ENCODE measurements around the gene NFASC.

Gene NFASC

DNA sequence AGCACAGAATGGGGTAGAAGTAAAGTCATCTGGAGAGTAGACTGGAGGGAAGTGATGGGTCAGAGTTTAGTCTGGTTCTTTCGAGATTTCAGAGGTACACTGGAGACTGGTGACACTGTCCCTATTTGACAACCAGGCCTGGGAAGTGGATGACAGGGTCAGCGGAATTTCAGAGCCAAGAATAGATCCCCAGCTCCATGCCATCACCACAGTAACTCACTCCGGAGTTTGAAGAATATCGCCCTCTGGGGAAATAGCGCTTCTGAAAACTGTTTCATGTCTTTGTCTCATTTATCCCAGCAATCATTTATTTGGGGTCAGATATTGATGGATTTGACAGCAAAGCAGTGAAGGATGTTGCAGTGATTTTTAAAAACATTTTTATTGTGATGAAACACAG is 7.6 kb upstream of the NFASC start:
- no peak for DNase-seq

GRCh38 chr1:204863730-204864129 is 6.9 kb upstream of the NFASC start:
- DNase-seq = no peak

DNA sequence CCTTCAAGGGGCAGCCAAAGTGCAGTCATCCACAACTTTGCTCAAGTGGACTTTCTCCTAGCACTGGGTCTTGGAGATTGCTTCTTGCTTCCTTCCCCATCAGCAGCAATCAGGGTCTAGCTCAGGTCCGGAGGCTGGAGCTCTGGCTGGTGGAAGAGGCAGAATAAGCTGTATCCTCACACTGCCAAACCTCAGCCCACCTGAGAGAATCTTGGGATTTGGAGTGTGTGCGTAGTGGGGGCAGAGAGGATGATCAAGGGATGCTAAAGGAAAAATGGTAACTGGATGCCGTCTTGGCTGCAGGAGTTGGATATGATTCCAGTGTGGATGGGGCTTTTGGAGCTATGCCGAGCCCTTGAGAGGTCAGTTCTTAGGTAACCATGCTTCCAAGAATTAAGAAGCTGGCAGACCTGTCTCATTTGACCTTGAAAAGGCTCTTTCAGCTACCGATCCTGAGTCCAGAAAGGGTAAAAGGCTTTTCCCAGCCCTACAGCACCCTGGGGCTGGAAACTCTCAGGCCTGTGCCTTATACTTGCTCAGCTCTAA is 4.5 kb upstream of the NFASC start:
- no peak for DNase-seq

DNA sequence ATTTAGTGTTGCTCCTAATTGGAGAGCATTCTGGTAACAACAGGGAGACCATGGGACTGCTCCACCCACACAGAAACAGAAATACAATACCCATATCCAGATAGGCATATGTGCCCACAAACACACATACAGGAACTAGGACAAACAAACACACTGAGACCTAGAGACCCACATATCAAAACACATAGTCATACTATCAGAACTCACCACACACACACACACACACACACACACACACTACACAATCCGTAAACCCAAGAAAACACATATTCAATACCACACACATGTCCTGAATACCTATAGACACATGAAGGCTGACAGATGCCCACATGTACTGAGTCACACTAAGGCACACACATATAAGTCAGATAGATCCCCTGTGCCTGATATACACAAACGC is 3.5 kb upstream of the NFASC start:
- DNase-seq = no peak

GRCh38 chr1:204867666-204868339 is 2.9 kb upstream of the NFASC start:
- DNase-seq = no peak

- no peak for DNase-seq
Observed at GRCh38 chr1:204868340-204868700, 2.3 kb upstream of the NFASC start.

GRCh38 chr1:204869097-204869496 is 1.6 kb upstream of the NFASC start:
- DNase-seq = no peak

DNA sequence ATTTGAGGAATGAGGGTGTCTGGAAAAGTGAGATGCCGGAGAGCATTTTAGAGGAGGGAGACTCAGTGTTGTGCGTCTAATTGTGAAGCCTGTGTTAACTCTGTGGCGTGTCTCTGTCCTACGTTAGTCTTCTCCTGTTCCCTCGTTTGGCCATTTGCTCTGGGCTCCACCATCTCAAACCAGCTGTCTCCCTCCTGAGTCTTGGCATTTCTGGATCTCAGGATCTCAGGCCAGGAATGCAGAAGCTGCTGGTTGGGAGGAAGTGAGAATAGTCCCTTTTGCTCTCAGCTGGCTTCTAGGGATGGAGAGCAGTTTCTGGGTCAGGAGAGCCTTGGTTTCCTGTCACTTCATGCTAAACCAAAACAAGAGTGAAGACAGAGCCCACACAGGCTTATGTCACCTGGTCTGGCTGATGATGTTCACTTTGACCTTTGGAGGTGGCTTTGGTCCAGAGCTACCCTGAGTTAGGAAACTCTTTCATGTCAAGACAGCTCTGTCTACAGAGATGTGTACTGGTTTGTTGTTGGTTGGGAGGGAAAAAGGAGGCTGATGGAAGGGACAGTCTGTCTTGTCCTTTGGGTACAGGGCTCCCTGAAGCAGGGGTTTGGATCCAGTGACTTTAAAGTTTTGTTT is 859 bp downstream of the NFASC start:
- DNase-seq = no peak

DNA sequence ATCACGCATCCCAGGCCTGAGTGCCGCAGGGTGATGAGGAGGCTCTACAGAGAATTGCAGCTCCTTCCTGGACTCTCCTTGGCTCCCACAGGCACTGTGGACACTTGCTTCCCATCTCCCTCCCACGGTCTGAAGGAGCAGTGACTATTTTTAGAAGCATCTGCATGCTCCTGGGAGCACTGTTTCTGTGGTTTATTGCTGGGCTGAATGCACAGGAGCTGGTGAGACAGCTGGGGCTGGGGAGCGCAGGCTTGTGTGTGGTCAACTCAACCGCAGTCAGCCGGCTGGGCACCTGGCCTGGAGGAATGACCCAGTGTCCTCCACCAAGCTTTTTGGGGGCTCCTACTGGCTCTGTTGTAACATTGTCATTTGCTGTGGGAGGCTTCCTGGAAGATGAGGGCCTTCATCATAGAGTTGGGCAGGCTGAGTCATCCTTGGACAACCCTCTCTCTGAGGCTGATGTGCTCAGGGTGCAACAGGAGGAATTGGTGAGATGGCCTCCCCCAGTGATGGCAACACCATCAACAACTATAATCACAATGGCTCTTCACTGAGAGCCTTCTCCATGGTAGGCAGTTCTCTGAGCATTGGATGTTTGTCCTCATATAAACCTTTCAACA is 1.7 kb downstream of the NFASC start:
- no peak for DNase-seq

DNA sequence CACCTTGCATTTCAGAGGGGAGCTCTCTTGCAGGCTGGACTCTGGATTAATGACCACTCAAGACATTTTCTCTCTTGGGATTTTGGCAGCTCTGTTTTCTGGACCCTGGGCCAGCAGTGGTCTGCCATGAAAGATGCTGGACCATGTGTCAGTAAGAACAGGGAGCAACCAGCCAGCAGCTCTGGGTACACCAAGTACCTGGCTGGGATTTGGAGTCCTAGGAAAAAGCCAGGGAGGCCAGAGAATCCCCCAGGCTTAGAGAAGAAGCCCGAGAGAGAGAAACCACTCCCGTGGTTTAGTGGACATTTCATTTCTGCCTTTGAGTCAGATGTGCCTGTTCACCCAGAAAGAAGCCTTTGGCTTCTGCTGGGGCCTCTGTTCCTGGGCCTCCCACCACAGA is 2.5 kb downstream of the NFASC start:
- DNase-seq = no peak

DNA sequence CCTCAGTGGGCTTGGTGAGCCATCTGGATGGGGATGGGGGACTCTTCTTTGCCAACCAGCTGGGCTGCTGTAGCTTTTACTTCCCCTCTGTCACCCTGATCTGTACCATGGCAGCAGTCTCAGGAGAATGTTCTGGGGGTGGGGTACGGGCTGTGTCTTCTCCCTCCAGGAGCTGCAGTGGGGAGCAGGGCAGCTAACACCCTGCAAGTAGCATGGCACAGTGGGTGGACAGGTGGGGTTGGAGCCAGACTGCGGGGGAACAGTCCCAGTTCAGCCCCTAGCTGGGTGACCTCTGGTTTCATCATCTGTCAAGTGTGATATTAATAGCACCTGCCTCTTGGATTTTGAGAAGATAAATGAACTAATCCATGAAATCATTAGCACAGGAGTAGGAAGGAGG is 3.1 kb downstream of the NFASC start:
- DNase-seq = no peak

- DNase-seq = no peak
Observed at GRCh38 chr1:204874274-204874673, 3.6 kb downstream of the NFASC start.

DNA sequence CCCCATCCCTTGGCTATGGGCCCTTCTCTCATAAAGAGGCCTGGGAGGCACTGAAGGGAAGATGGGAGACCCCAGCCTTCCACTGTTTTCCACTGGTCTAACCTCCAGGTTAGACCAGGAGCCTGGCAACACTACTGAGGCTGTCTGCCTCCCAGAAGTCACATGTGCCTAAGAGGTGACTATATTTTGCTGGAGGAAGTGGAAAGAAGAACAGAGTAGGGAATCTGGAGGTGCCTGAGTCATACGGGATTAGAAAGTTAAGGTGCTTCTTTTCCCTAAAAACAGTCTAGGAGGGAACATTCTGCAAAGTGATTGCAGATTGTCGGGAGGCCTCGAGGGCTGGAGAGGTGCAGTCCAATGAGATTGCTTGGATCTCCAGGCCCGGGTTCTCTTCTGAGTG is 4.6 kb downstream of the NFASC start:
- no peak for DNase-seq

- DNase-seq = no peak
Observed at GRCh38 chr1:204878621-204879234, 8.1 kb downstream of the NFASC start.

DNA sequence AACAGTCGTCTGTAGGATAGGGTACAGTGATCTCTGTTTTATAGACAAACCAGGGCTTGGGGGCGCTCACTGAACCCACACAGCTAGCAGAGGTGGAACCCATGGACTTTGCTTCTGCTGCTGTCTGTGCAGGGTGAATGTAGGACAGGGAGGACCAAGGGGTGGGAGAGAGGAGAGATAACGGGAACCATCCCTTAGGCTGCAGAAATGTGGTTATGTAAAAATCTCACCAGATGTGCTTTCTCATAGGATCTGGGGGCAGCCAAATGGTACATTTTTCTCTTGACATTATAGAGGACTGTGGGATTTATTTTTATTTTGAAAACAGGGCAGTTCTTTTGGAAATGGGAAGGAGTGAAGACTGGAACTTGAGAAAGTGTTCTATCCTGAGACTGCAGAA is 8.7 kb downstream of the NFASC start:
- DNase-seq = no peak

DNA sequence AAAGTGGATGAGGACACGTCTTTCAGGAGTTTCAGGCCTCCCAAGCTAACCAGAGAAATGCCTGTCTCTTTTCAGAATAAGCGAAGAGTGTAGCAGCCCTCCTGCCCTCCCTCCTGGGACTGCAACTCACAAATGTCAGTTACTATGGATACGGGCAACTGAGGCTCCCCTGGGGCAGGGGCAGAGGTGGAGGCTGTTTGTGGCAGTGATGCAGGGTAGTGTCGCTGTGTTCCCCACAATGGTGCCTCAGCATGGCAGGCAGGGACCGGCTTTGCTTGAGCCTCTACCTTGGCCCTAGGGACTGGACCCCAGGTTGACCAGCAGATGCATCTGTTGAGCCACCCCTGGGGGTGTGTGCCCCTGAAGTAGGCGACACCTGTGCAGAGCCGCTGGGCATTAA is 10.2 kb downstream of the NFASC start:
- no peak for DNase-seq

GRCh38 chr1:204882479-204882878 is 11.8 kb downstream of the NFASC start:
- no peak for DNase-seq

DNA sequence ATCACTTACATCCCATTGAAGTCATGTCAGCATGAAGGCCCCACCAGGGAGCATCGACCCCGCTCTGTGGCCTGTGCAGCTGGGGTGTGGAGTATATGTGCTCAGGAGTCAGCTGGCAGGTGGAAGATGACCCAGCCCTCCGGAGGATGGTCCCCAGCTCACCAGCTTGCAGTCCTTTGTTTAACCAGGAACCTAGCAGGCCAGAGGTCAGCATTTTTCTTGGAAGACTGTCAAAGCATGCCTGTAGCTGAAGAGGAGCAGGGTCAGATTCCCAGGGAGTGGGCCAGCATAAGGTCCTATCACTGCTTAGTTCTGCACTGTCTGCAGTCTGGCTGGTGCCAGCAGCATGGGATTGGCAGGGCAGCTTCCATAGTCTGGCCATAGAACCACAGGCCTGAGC is 12.7 kb downstream of the NFASC start:
- DNase-seq = no peak

- DNase-seq = no peak
Observed at GRCh38 chr1:204885288-204885711, 14.6 kb downstream of the NFASC start.

- no peak for DNase-seq
Observed at GRCh38 chr1:204885790-204886189, 15.1 kb downstream of the NFASC start.

- DNase-seq = no peak
Observed at GRCh38 chr1:204887846-204888245, 17.2 kb downstream of the NFASC start.

GRCh38 chr1:204888294-204888693 is 17.6 kb downstream of the NFASC start:
- DNase-seq = no peak

GRCh38 chr1:204889681-204890383 is 19.2 kb downstream of the NFASC start:
- DNase-seq = no peak

All from activated effector memory CD4-positive, alpha-beta T cell treated with Interleukin-2 at 50 U/mL for 16 hours (primary cell).